HepG2 (cell line): Measurements from ENCODE around the gene SNRNP25. TPM values are rescaled to one million over a fixed set of nuclear protein-coding genes. Genes with fewer than 3 reads are reported as not detected.

Source experiments
- ETS1 ChIP-seq: sonication (generic); formaldehyde crosslinking; IDR thresholded peaks from 2 replicates; pipeline ENCODE4 v1.4.0; 2020; ENCODE audit warnings: missing genetic modification reagents
- FOXC1 ChIP-seq: sonication (generic); formaldehyde crosslinking; IDR thresholded peaks from 2 replicates; pipeline ENCODE4 v1.8.0; 2022; ENCODE audit warnings: mild to moderate bottlenecking, missing genetic modification reagents, borderline replicate concordance
- GATAD2A ChIP-seq: IDR thresholded peaks from 2 replicates; pipeline ENCODE4 v1.6.1; 2016
- HDAC6 ChIP-seq: fragments of 200-600 bp; sonication (generic); IDR thresholded peaks from 2 replicates; pipeline ENCODE4 v1.7.0; 2017; ENCODE audit warnings: mild to moderate bottlenecking, antibody characterized with exemption, low read length, low read depth
- IRF9 ChIP-seq: sonication (generic); formaldehyde crosslinking; IDR thresholded peaks from 2 replicates; pipeline ENCODE4 v1.8.0; 2022; ENCODE audit warnings: missing genetic modification reagents, mild to moderate bottlenecking, borderline replicate concordance
- ISX ChIP-seq: sonication (generic); formaldehyde crosslinking; conservative IDR thresholded peaks from 2 replicates; pipeline ENCODE4 v1.5.0; 2020; ENCODE audit warnings: missing genetic modification reagents
- MAFK ChIP-seq, 2 experiments: IDR thresholded peaks in 1 of 2; conservative IDR thresholded peaks in 1 of 2; 2 replicates each; pipeline ENCODE4 v1.6.1; 2011; ENCODE audit warnings: improper control_type of control experiment in 2 of 2, low read length in 2 of 2
- POLR2G ChIP-seq: fragments of 200-400 bp; formaldehyde crosslinking; IDR thresholded peaks from 2 replicates; pipeline ENCODE4 v1.6.1; 2018; ENCODE audit warnings: mild to moderate bottlenecking, low read depth, low read length, moderate library complexity
- REST ChIP-seq, 2 experiments: IDR thresholded peaks; 2 replicates each; pipeline ENCODE4 v1.6.1; 2011 to 2012; ENCODE audit warnings: low read length in 2 of 2, borderline replicate concordance in 1 of 2, low read depth in 1 of 2, mild to moderate bottlenecking in 1 of 2, moderate library complexity in 1 of 2
- REXO4 ChIP-seq: sonication (generic); formaldehyde crosslinking; IDR thresholded peaks from 2 replicates; pipeline ENCODE4 v1.8.0; 2022; ENCODE audit warnings: missing genetic modification reagents, mild to moderate bottlenecking, borderline replicate concordance
- RNF2 ChIP-seq: fragments of 450-650 bp; conservative IDR thresholded peaks from 2 replicates; pipeline ENCODE4 v1.6.1; 2016; ENCODE audit warnings: low read depth
- TCF7L2 ChIP-seq: IDR thresholded peaks from 2 replicates; pipeline ENCODE4 v1.6.1; 2011; ENCODE audit warnings: mild to moderate bottlenecking, low read depth, low read length, moderate library complexity
- TEF ChIP-seq: sonication (generic); formaldehyde crosslinking; IDR thresholded peaks from 2 replicates; pipeline ENCODE4 v1.5.0; 2020; ENCODE audit warnings: missing genetic modification reagents
- TFDP2 ChIP-seq: sonication (generic); formaldehyde crosslinking; IDR thresholded peaks from 2 replicates; pipeline ENCODE4 v1.4.0; 2020; ENCODE audit warnings: missing genetic modification reagents
- YY1 ChIP-seq: IDR thresholded peaks from 2 replicates; pipeline ENCODE4 v1.6.1; 2011; ENCODE audit warnings: low read length, low read depth, moderate library complexity, mild to moderate bottlenecking; ENCODE audit not compliant: insufficient read depth, insufficient replicate concordance
- ZNF101 ChIP-seq: sonication (generic); formaldehyde crosslinking; IDR thresholded peaks from 2 replicates; pipeline ENCODE4 v1.4.0; 2020; ENCODE audit warnings: mild to moderate bottlenecking, low read depth, missing genetic modification reagents, borderline replicate concordance
- ZNF414 ChIP-seq: sonication (generic); formaldehyde crosslinking; IDR thresholded peaks from 2 replicates; pipeline ENCODE4 v1.5.0; 2020; ENCODE audit warnings: missing genetic modification reagents
- ZNF547 ChIP-seq: sonication (generic); formaldehyde crosslinking; IDR thresholded peaks from 2 replicates; pipeline ENCODE4 v1.5.1; 2020; ENCODE audit warnings: mild to moderate bottlenecking, missing genetic modification reagents
- ZNF709 ChIP-seq: sonication (generic); formaldehyde crosslinking; IDR thresholded peaks from 2 replicates; pipeline ENCODE4 v1.5.0; 2020; ENCODE audit warnings: mild to moderate bottlenecking, missing genetic modification reagents
- ZNF724P ChIP-seq: sonication (generic); formaldehyde crosslinking; IDR thresholded peaks from 2 replicates; pipeline ENCODE4 v1.8.0; 2022; ENCODE audit warnings: missing genetic modification reagents, borderline replicate concordance
- polyA plus RNA-seq, 8 experiments: library from polyadenylated mRNA; depleted of rRNA in 3 of 8; stranded (reverse) in 7 of 8; unstranded in 1 of 8; fragments of >200 nt; fragmentation: Illumina TruSeq in 4 of 8; extraction: Trizol in 4 of 8; gene quantifications; 2 replicates each; pipeline versions ENCODE4 v1.2.1 to v1.2.3, GENCODE V29; 2011 to 2016; ENCODE audit warnings: low read depth in 4 of 8, missing spikeins in 1 of 8, mixed read lengths in 1 of 8; ENCODE audit not compliant: insufficient read depth in 1 of 8
- total RNA-seq, 5 experiments: library from RNA; depleted of rRNA; stranded (reverse); fragments of >200 nt; fragmentation: Illumina TruSeq; extraction: Trizol; gene quantifications; 2 replicates each; pipeline ENCODE4 v1.2.3, GENCODE V29; 2016; ENCODE audit warnings: low read depth in 1 of 5

SNRNP25 gene
- total and polyA plus RNA-seq, 2 of the 13 experiments (the other 11 are each of a cell fraction or from before 2014, with no cell fraction given): 34.1 to 97.4 TPM

GRCh38 chr16:96935-97381, 43.3 kb downstream of the SNRNP25 start (continued):
- no peak for TF ChIP-seq ISX
- no peak for TF ChIP-seq TFDP2 (CRISPR knock-in tag)
- no peak for TF ChIP-seq RNF2
- no peak for TF ChIP-seq ZNF547 (CRISPR knock-in tag)
- peak; percentile 70; the same call in 1 of the 2 replicates for TF ChIP-seq FOXC1 (CRISPR knock-in tag)
- TF ChIP-seq GATAD2A (CRISPR knock-in tag): peak; percentile 69
- no peak for TF ChIP-seq ZNF724P (CRISPR knock-in tag)
- no peak for TF ChIP-seq IRF9
- TF ChIP-seq ZNF709: no peak
- TF ChIP-seq TCF7L2: no peak
- no peak for TF ChIP-seq REST (IDR thresholded peaks at IDR 0.05; ENCODE audit: borderline replicate concordance in 1 of 2, low read depth in 1 of 2, low read length in 2 of 2)
- no peak for TF ChIP-seq HDAC6
- TF ChIP-seq MAFK (conservative IDR thresholded peaks at IDR 0.05 in 1 of 2, IDR thresholded peaks at IDR 0.05 in 1 of 2; ENCODE audit: low read length in 2 of 2): no peak
- TF ChIP-seq REXO4 (CRISPR knock-in tag): no peak
- TF ChIP-seq YY1: peak; percentile 68
- no peak for TF ChIP-seq ZNF101
- no peak for TF ChIP-seq POLR2G
- TF ChIP-seq ETS1: no peak
- peak; percentile 29; the same call in 1 of the 2 replicates for TF ChIP-seq ZNF414 (CRISPR knock-in tag)
- TF ChIP-seq TEF (CRISPR knock-in tag): no peak
